Measurements from ENCODE around the gene CDCA4.

DNA sequence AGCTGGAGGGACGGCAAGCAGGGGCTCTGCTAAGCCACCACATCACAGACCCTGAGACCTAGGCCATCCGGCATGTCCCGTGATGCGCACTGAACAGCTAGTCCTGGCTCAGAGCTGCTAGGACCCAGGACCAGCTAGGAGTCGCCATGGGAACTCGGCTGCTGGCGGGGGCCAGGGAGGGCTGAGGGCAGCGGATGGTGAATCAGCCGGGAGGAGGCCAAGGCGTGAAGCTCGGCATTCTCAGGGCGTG, 47.8 kb downstream of the CDCA4 start:
- TF ChIP-seq GATA2 (IDR thresholded peaks at IDR 0.05; ENCODE audit: low read depth, low read length), result no peak
- no peak for TF ChIP-seq GATA3 (IDR thresholded peaks at IDR 0.05; ENCODE audit: low read depth, low read length)

All from SH-SY5Y (cell line).